ENCODE results near the gene ANKRD33B.

DNA sequence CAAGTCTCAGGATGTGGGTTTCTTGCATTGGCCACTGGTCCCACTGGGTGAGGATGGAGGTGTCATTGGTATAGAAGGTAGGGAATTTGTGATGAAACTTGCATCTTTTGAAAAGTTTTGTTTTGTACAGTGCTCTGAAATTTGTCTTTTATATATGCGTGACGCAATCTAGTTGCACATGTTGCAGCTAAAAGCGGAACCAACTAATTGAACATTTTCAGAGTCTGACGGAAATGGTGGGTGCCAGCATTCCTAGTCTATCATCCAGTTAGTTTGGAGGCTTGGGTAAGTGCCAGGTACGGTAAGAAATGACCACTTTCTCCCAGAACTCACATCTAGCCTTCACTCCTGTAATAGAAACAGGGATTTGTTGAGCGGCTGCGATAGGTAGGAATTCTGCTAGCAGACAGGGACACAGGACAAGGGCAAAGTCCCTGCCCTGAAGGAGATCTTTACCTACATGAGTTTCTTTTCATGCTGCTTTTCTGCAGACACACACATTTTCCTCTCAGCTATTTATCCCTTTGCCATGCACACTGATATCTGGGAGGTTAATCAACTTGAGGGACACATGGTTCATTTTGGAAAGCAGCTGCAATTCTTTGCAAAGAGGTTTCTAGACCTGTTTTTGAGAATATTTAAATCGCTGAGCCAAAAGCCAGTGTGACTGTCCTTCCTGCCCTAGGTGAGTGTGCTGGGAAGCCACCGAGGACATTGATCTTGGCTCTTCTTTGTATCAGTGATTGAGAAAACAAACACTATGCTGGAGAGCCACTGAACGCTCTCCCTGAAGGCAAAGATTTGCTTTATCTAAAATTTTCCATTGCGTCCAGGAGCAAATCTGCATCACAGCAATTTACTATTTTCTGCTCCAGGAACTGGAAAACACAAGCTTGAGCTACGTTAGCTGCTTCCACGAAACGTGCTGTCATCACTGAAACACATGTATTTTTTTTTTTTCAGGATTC, 107.5 kb downstream of the ANKRD33B start:
- TF ChIP-seq SUZ12 (IDR thresholded peaks at IDR 0.05; ENCODE audit: extremely low read depth, insufficient read depth, insufficient read length) (no peak), YY1 (IDR thresholded peaks at IDR 0.05; ENCODE audit: insufficient read depth, insufficient read length) (no peak)

Measured in NT2/D1 (cell line).